Stimulated activated naive CD4-positive, alpha-beta T cell treated with Interleukin-2 at 50 U/mL for 16 hours (primary cell): ENCODE results near the gene GRM4.
A peak's percentile ranks its signal among the peaks of the same experiment; 100 is the strongest.
"Not testable (repeated sequence)": the region's sequence is repeated elsewhere in the genome, so short reads cannot be mapped to it uniquely, and the experiment has no call there.

Source experiments
- DNase-seq: peaks from one replicate; lab custom pipeline; 2025; lab: John Stamatoyannopoulos, UW

The GRM4 gene

GRCh38 chr6:34146021-34146782 lies at the start of gene GRM4:
Gene GRM4, minus strand, starts transcription at chr6:34146087. Its CDS starts 12,591 bp downstream, at chr6:34133496.
- DNase-seq, result no peak

GRCh38 chr6:34194772-34195171 lies 48.9 kb upstream of the GRM4 start:
- DNase-seq, result no peak

- no peak for DNase-seq
Observed at GRCh38 chr6:34190504-34191122, 44.7 kb upstream of the GRM4 start.

GRCh38 chr6:34189806-34190503 lies 44.1 kb upstream of the GRM4 start:
- peak; percentile 14 for DNase-seq

GRCh38 chr6:34184726-34185125 lies 38.8 kb upstream of the GRM4 start:
- not testable (repeated sequence) for DNase-seq

- peak; percentile 73 for DNase-seq
Observed at GRCh38 chr6:34182751-34183531, 37.1 kb upstream of the GRM4 start.

- no peak for DNase-seq
Observed at GRCh38 chr6:34181908-34182307, 36.0 kb upstream of the GRM4 start.

GRCh38 chr6:34179106-34179720 lies 33.3 kb upstream of the GRM4 start:
- no peak for DNase-seq

GRCh38 chr6:34178357-34179105 lies 32.6 kb upstream of the GRM4 start:
- DNase-seq, result no peak

GRCh38 chr6:34177181-34177591 lies 31.3 kb upstream of the GRM4 start:
- DNase-seq, result no peak

- DNase-seq, result no peak
Observed at GRCh38 chr6:34176261-34177031, 30.6 kb upstream of the GRM4 start.

GRCh38 chr6:34174846-34175399 lies 29.0 kb upstream of the GRM4 start:
- no peak for DNase-seq

GRCh38 chr6:34172961-34173775 lies 27.3 kb upstream of the GRM4 start:
- no peak for DNase-seq

GRCh38 chr6:34170346-34170745 lies 24.5 kb upstream of the GRM4 start:
- DNase-seq, result no peak

- DNase-seq, result no peak
Observed at GRCh38 chr6:34169897-34170296, 24.0 kb upstream of the GRM4 start.

- DNase-seq, result no peak
Observed at GRCh38 chr6:34161857-34162515, 16.1 kb upstream of the GRM4 start.

GRCh38 chr6:34159844-34160243 lies 14.0 kb upstream of the GRM4 start:
- DNase-seq, result no peak

- DNase-seq, result no peak
Observed at GRCh38 chr6:34158876-34159275, 13.0 kb upstream of the GRM4 start.

- no peak for DNase-seq
Observed at GRCh38 chr6:34157851-34158250, 12.0 kb upstream of the GRM4 start.
